Endothelial cell of umbilical vein (primary cell): Measurements from ENCODE around the gene BMP2K. TPM values are rescaled to one million over a fixed set of nuclear protein-coding genes. Genes with fewer than 3 reads are reported as not detected.

Source experiments
- BruUV-seq: library from RNA; stranded (reverse); fragments of 400-500 nt; replicated peaks from 2 replicates; lab custom pipeline; 2021; lab: Mats Ljungman, UMichigan
- CTCF ChIA-PET: fragments of 300-600, 350-600 bp; sonication (Branson Sonifier 250); formaldehyde crosslinking; loops from one replicate; lab custom pipeline; 2021; ENCODE audit warnings: antibody characterized with exemption, inconsistent platforms; lab: Charles Lee
- POLR2A ChIA-PET: fragments of 300-600, 350-600 bp; sonication (Branson Sonifier 250); formaldehyde crosslinking; loops from one replicate; lab custom pipeline; 2021; ENCODE audit warnings: antibody characterized with exemption, inconsistent platforms; lab: Charles Lee
- DNase-seq: peaks from one replicate; pipeline ENCODE4 v3.0.0-alpha.2; 2011; ENCODE audit warnings: low read depth, low spot score
- FAIRE-seq: peaks from 2 replicates; lab custom pipeline; 2011; peaks lifted over from hg19 to GRCh38; lab: Jason Lieb, UNC
- H2AFZ ChIP-seq: 2 replicates; pipeline ENCODE4 v1.6.0; 2012; ENCODE audit warnings: low read depth, low read length, control low read depth, inconsistent platforms
- H3K27ac ChIP-seq: 2 replicates; pipeline ENCODE4 v1.5.1; 2011; ENCODE audit warnings: low read depth, mild to moderate bottlenecking, control low read depth, low read length, moderate library complexity; ENCODE audit not compliant: insufficient read depth
- H3K27me3 ChIP-seq, 2 experiments: 2 replicates each; pipeline versions ENCODE4 v1.6.0 to v1.6.1; 2011; ENCODE audit warnings: low read length in 2 of 2, mixed read lengths in 1 of 2; ENCODE audit not compliant: control insufficient read depth in 2 of 2, insufficient read depth in 2 of 2
- H3K36me3 ChIP-seq, 2 experiments: 2 replicates in 1 of 2; 3 replicates in 1 of 2; pipeline ENCODE4 v1.5.1; 2011; ENCODE audit warnings: low read length in 2 of 2, mild to moderate bottlenecking in 1 of 2, moderate library complexity in 1 of 2; ENCODE audit not compliant: control insufficient read depth in 2 of 2, insufficient read depth in 2 of 2; ENCODE audit errors: extremely low read depth in 1 of 2
- H3K4me1 ChIP-seq: 3 replicates; pipeline ENCODE4 v1.5.1; 2011; ENCODE audit warnings: mild to moderate bottlenecking, low read length; ENCODE audit not compliant: control insufficient read depth, insufficient read depth; ENCODE audit errors: extremely low read depth
- H3K4me2 ChIP-seq: 2 replicates; pipeline ENCODE4 v1.6.1; 2011; ENCODE audit warnings: low read length, control low read depth, mixed read lengths; ENCODE audit not compliant: insufficient read depth
- H3K4me3 ChIP-seq, 3 experiments: fragments of 200-600 bp in 1 of 3; sonication (generic), shearing (Covaris generic) in 1 of 3; replicated peaks in 1 of 3; 2 replicates each; pipeline ENCODE4 v1.5.1; 2011 to 2016; ENCODE audit warnings: control low read depth in 3 of 3, low read length in 3 of 3, mild to moderate bottlenecking in 2 of 3, inconsistent platforms in 1 of 3, low read depth in 1 of 3, moderate library complexity in 1 of 3; ENCODE audit not compliant: insufficient read depth in 1 of 3
- H3K79me2 ChIP-seq: 2 replicates; pipeline ENCODE4 v1.6.0; 2012; ENCODE audit warnings: low read length, inconsistent platforms; ENCODE audit not compliant: control insufficient read depth, insufficient read depth
- H3K9ac ChIP-seq: replicated peaks from 2 replicates; pipeline ENCODE3; 2011; ENCODE audit warnings: low read length, control low read depth; ENCODE audit not compliant: insufficient read depth; ENCODE audit errors: extremely low read depth
- H3K9me1 ChIP-seq: replicated peaks from 3 replicates; pipeline ENCODE4 v1.6.0; 2011; ENCODE audit warnings: mild to moderate bottlenecking, low read length; ENCODE audit not compliant: control insufficient read depth, insufficient read depth; ENCODE audit errors: extremely low read depth
- H3K9me3 ChIP-seq: replicated peaks from 2 replicates; pipeline ENCODE4 v1.5.1; 2012; ENCODE audit warnings: low read length, inconsistent platforms; ENCODE audit not compliant: control insufficient read depth, insufficient read depth
- H4K20me1 ChIP-seq: replicated peaks from 2 replicates; pipeline ENCODE3; 2011; ENCODE audit warnings: mild to moderate bottlenecking, low read length; ENCODE audit not compliant: control insufficient read depth, insufficient read depth; ENCODE audit errors: extremely low read depth
- EZH2 ChIP-seq: IDR thresholded peaks from 2 replicates; pipeline ENCODE4 v1.6.1; 2012; ENCODE audit warnings: borderline replicate concordance, low read depth, mild to moderate bottlenecking, moderate library complexity, low read length, inconsistent platforms; ENCODE audit not compliant: severe bottlenecking
- FOS ChIP-seq: IDR thresholded peaks from 2 replicates; pipeline ENCODE4 v1.6.1; 2011; ENCODE audit warnings: mild to moderate bottlenecking, low read length, moderate library complexity, borderline replicate concordance; ENCODE audit not compliant: insufficient read depth
- GATA2 ChIP-seq: IDR thresholded peaks from 2 replicates; pipeline ENCODE4 v1.7.0; 2011; ENCODE audit warnings: low read depth, mild to moderate bottlenecking, moderate library complexity, mixed read lengths, low read length; ENCODE audit not compliant: insufficient read length, insufficient read depth
- JUN ChIP-seq: IDR thresholded peaks from 2 replicates; pipeline ENCODE4 v1.6.1; 2011; ENCODE audit warnings: borderline replicate concordance, low read depth; ENCODE audit not compliant: insufficient read length, insufficient read depth
- MYC ChIP-seq: IDR thresholded peaks from one replicate; pipeline ENCODE4 v1.6.1; 2011; ENCODE audit warnings: mild to moderate bottlenecking, low read depth, low read length
- POLR2A ChIP-seq: IDR thresholded peaks from 2 replicates; pipeline ENCODE4 v1.6.1; 2012; ENCODE audit warnings: low read depth, mild to moderate bottlenecking, control low read depth, low read length
- POLR2AphosphoS5 ChIP-seq: IDR thresholded peaks from 2 replicates; pipeline ENCODE4 v1.6.1; 2012; ENCODE audit warnings: low read depth, mild to moderate bottlenecking, control low read depth, low read length, moderate library complexity; ENCODE audit not compliant: insufficient read depth
- dilution Hi-C: fragments of 300-500 bp; cut with MboI; formaldehyde crosslinking; loops from one replicate; pipeline ENCODE4 v1.15.0; 2019; ENCODE audit warnings: low sequenced_read_pairs; ENCODE audit not compliant: extremely low pct_ligation_motif_present
- intact Hi-C: fragments of 100-400 bp; cut with micrococcal nuclease; formaldehyde crosslinking; loops from one replicate; pipeline ENCODE4 v1.10.0; 2022
- polyA plus RNA-seq, 4 experiments: library from polyadenylated mRNA; depleted of rRNA in 3 of 4; stranded (reverse) in 3 of 4; unstranded in 1 of 4; fragments of >200 nt; gene quantifications; 2 replicates each; pipeline versions ENCODE4 v1.2.1 to v1.2.3, GENCODE V29; 2011 to 2012; ENCODE audit warnings: missing spikeins in 1 of 4
- total RNA-seq: library from RNA; stranded (reverse); gene quantifications from 2 replicates; pipeline ENCODE4 v1.2.3, GENCODE V29; 2021
- TF ChIP-seq, protein P1 (sequence below), 2 donors: IDR thresholded peaks; 1 replicate in 1 of 2; 2 replicates in 1 of 2; pipeline ENCODE4 v1.5.1; 2011; ENCODE audit warnings: low read length in 2 of 2, mild to moderate bottlenecking in 2 of 2, moderate library complexity in 2 of 2, control low read depth in 1 of 2, inconsistent platforms in 1 of 2, low read depth in 1 of 2; ENCODE audit not compliant: insufficient read depth in 1 of 2; ENCODE audit errors: extremely low read depth in 1 of 2
- TF ChIP-seq, protein P2 (sequence below): IDR thresholded peaks from 2 replicates; pipeline ENCODE4 v1.6.1; 2011; ENCODE audit not compliant: insufficient read depth, insufficient read length

The BMP2K gene
- total and polyA plus RNA-seq, 2 donors (not counting 3 experiments of a cell fraction or from before 2014, with no cell fraction given), result 16.1 to 37.9 TPM

DNA sequence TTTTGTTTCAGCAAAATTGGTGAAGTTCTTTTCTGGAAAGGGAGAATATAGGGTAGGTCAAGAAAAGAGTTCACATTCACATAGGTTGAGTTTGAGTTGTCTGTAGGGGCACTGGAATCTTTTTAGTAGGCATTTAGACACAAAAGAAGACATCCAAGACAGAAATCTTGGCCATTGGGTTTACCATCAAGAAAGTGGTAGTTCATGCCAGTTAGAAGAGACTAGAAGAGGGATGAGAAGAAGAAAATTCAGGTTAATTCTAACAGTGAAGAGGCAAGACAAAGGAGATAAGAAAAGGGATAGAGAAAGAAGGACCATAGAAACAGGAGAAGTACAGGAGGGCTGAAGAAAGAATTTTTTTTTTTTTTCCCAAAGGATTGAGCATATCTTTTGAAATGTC lies 123.2 kb downstream of the BMP2K start:
- no peak for TF ChIP-seq JUN
- TF ChIP-seq MYC, result no peak
- TF ChIP-seq, protein P1, sequence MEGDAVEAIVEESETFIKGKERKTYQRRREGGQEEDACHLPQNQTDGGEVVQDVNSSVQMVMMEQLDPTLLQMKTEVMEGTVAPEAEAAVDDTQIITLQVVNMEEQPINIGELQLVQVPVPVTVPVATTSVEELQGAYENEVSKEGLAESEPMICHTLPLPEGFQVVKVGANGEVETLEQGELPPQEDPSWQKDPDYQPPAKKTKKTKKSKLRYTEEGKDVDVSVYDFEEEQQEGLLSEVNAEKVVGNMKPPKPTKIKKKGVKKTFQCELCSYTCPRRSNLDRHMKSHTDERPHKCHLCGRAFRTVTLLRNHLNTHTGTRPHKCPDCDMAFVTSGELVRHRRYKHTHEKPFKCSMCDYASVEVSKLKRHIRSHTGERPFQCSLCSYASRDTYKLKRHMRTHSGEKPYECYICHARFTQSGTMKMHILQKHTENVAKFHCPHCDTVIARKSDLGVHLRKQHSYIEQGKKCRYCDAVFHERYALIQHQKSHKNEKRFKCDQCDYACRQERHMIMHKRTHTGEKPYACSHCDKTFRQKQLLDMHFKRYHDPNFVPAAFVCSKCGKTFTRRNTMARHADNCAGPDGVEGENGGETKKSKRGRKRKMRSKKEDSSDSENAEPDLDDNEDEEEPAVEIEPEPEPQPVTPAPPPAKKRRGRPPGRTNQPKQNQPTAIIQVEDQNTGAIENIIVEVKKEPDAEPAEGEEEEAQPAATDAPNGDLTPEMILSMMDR (IDR thresholded peaks at IDR 0.05; ENCODE audit: extremely low read depth in 1 of 2, insufficient read depth in 1 of 2, low read depth in 1 of 2, low read length in 2 of 2), result no peak
- no peak for TF ChIP-seq POLR2AphosphoS5
- no peak for TF ChIP-seq EZH2
- TF ChIP-seq GATA2, result no peak
- TF ChIP-seq POLR2A, result no peak
- TF ChIP-seq, protein P2, sequence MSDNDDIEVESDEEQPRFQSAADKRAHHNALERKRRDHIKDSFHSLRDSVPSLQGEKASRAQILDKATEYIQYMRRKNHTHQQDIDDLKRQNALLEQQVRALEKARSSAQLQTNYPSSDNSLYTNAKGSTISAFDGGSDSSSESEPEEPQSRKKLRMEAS, result no peak
- TF ChIP-seq FOS, result no peak
- Histone ChIP-seq H4K20me1 (no peaks in the 10 kb centered on the region), H2AFZ (no peak overlapping the region), H3K4me1 (no peaks in the 10 kb centered on the region), H3K4me2 (no peak overlapping the region), H3K79me2 (no peaks in the 10 kb centered on the region), H3K9ac (no peak overlapping the region), H3K27ac (no peak overlapping the region), H3K36me3 (peaks cover 3 to 6% of the 10 kb centered on the region in 2 experiments), H3K27me3 (no peaks in the 10 kb centered on the region), H3K4me3 (no peak overlapping the region), H3K9me1 (no peaks in the 10 kb centered on the region), H3K9me3 (no peaks in the 10 kb centered on the region)
- BruUV-seq, result no TSS peak
- DNase-seq, result no peak
- no peak for FAIRE-seq
- CTCF ChIA-PET, result no interaction called here
- POLR2A ChIA-PET, result no interaction called here
- dilution Hi-C loops, result no loop called here
- intact Hi-C loops, result no loop called here
